Activated CD4-positive, alpha-beta T cell treated with anti-CD3 and anti-CD28 coated beads for 36 hours (primary cell): ENCODE results near the gene EPHB2. TPM values are rescaled to one million over a fixed set of nuclear protein-coding genes. Genes with fewer than 3 reads are reported as not detected.

ENCODE experiments used
- ATAC-seq: fragments of 200-7000 bp; cut with Tn5 transposase; one replicate; pipeline ENCODE4 v1.10.0; 2021; ENCODE audit warnings: mild to moderate bottlenecking, moderate library complexity
- CTCF ChIA-PET: fragments of 350-600 bp; sonication (Branson Sonifier 250); formaldehyde crosslinking; loops from one replicate; lab custom pipeline; 2021; ENCODE audit warnings: antibody characterized with exemption; lab: Charles Lee
- POLR2A ChIA-PET: fragments of 350-600 bp; sonication (Branson Sonifier 250); formaldehyde crosslinking; loops from one replicate; lab custom pipeline; 2021; ENCODE audit warnings: antibody characterized with exemption, inconsistent platforms; lab: Charles Lee
- DNase-seq: peaks from one replicate; pipeline ENCODE4 v3.0.0-alpha.2; 2020
- H3K27ac Mint-ChIP-seq: one replicate; pipeline ENCODE4 v1.8.0; 2021; ENCODE audit warnings: mixed read lengths
- H3K27me3 Mint-ChIP-seq: one replicate; pipeline ENCODE4 v1.8.0; 2021; ENCODE audit warnings: mixed read lengths
- H3K36me3 Mint-ChIP-seq: one replicate; pipeline ENCODE4 v1.8.0; 2021; ENCODE audit warnings: low read depth, mixed read lengths
- H3K4me1 Mint-ChIP-seq: one replicate; pipeline ENCODE4 v1.8.0; 2021; ENCODE audit warnings: mixed read lengths
- H3K4me3 Mint-ChIP-seq: one replicate; pipeline ENCODE4 v1.8.0; 2021; ENCODE audit warnings: mild to moderate bottlenecking, moderate library complexity, mixed read lengths
- H3K9me3 Mint-ChIP-seq: one replicate; pipeline ENCODE4 v1.8.0; 2021; ENCODE audit warnings: low read depth, mixed read lengths
- intact Hi-C, 2 experiments: fragments of 100-400 bp; cut with DNase I in 1 of 2; cut with micrococcal nuclease in 1 of 2; formaldehyde crosslinking; loops; one replicate each; pipeline versions ENCODE4 v1.14.2 to v1.15.1; 2022 to 2024; cut with DNase I, micrococcal nuclease
- total RNA-seq, 2 experiments: library from RNA; stranded (reverse); gene quantifications; one replicate each; pipeline ENCODE4 v1.2.3, GENCODE V29; 2021

The EPHB2 gene
- total RNA-seq, 2 experiments from 2014 or later = not detected

- intact Hi-C loops = no loop called here
- ATAC-seq (no peak), DNase-seq (no peak)
- Mint-ChIP-seq H3K27ac (no peak overlapping the region), H3K36me3 (no peaks in the 10 kb centered on the region), H3K4me1 (peaks cover 6% of the 10 kb centered on the region), H3K4me3 (no peak overlapping the region), H3K27me3 (peaks cover 3% of the 10 kb centered on the region), H3K9me3 (no peaks in the 10 kb centered on the region)
- POLR2A ChIA-PET = no interaction called here
- CTCF ChIA-PET = no interaction called here
Measured at GRCh38 chr1:22754824-22755223, 44.2 kb downstream of the EPHB2 start.

GRCh38 chr1:22755641-22756040 lies 45.0 kb downstream of the EPHB2 start:
- intact Hi-C loops = no loop called here
- no peaks in the 10 kb centered on the region for H3K4me1 Mint-ChIP-seq
- H3K27me3 Mint-ChIP-seq = peaks cover 3% of the 10 kb centered on the region
- no peaks in the 10 kb centered on the region for H3K9me3 Mint-ChIP-seq
- no peaks in the 10 kb centered on the region for H3K36me3 Mint-ChIP-seq
- no peak for DNase-seq
- ATAC-seq = no peak
- POLR2A ChIA-PET = no interaction called here
- CTCF ChIA-PET = no interaction called here
- no peak overlapping the region for H3K27ac Mint-ChIP-seq
- no peak overlapping the region for H3K4me3 Mint-ChIP-seq

- Mint-ChIP-seq H3K4me3 (no peak overlapping the region), H3K4me1 (no peaks in the 10 kb centered on the region), H3K9me3 (no peaks in the 10 kb centered on the region), H3K36me3 (no peaks in the 10 kb centered on the region), H3K27me3 (peaks cover 3% of the 10 kb centered on the region), H3K27ac (no peak overlapping the region)
- ATAC-seq (no peak), DNase-seq (no peak)
- POLR2A ChIA-PET = no interaction called here
- CTCF ChIA-PET = no interaction called here
- intact Hi-C loops = no loop called here
Measured at GRCh38 chr1:22756125-22756735, 45.6 kb downstream of the EPHB2 start.

- Mint-ChIP-seq H3K27ac (no peak overlapping the region), H3K4me3 (no peak overlapping the region), H3K27me3 (no peaks in the 10 kb centered on the region), H3K4me1 (no peaks in the 10 kb centered on the region), H3K36me3 (no peaks in the 10 kb centered on the region), H3K9me3 (no peaks in the 10 kb centered on the region)
- no peak for ATAC-seq
- ChIA-PET POLR2A (no interaction called here), CTCF (interaction anchor here (0.6 kb wide), 1 partner anchor 103 kb away, joined by 4 read pairs; no protein-coding TSS in a partner anchor)
- no peak for DNase-seq
- intact Hi-C loops = no loop called here
Measured at GRCh38 chr1:22760455-22760854, 49.8 kb downstream of the EPHB2 start.

- DNase-seq (no peak), ATAC-seq (no peak)
- Mint-ChIP-seq H3K27me3 (no peaks in the 10 kb centered on the region), H3K4me3 (no peak overlapping the region), H3K9me3 (no peaks in the 10 kb centered on the region), H3K27ac (no peak overlapping the region), H3K36me3 (no peaks in the 10 kb centered on the region), H3K4me1 (no peaks in the 10 kb centered on the region)
- intact Hi-C loops = no loop called here
- CTCF ChIA-PET = no interaction called here
- POLR2A ChIA-PET = no interaction called here
Measured at GRCh38 chr1:22761101-22761500, 50.5 kb downstream of the EPHB2 start.

GRCh38 chr1:22761821-22762220 lies 51.2 kb downstream of the EPHB2 start:
- H3K4me3 Mint-ChIP-seq = no peak overlapping the region
- no peaks in the 10 kb centered on the region for H3K27me3 Mint-ChIP-seq
- no peaks in the 10 kb centered on the region for H3K4me1 Mint-ChIP-seq
- ATAC-seq = no peak
- no peak for DNase-seq
- no peaks in the 10 kb centered on the region for H3K9me3 Mint-ChIP-seq
- no peaks in the 10 kb centered on the region for H3K36me3 Mint-ChIP-seq
- CTCF ChIA-PET = interaction anchor here (0.6 kb wide), 1 partner anchor 556 kb away, joined by 3 read pairs; no protein-coding TSS in a partner anchor
- H3K27ac Mint-ChIP-seq = no peak overlapping the region
- POLR2A ChIA-PET = interaction anchor here (1.0 kb wide), 1 partner anchor 42 kb away, joined by 3 read pairs; no protein-coding TSS in a partner anchor
- intact Hi-C loops = no loop called here

- ATAC-seq = no peak
- Mint-ChIP-seq H3K4me1 (no peaks in the 10 kb centered on the region), H3K9me3 (no peaks in the 10 kb centered on the region), H3K27ac (no peak overlapping the region), H3K4me3 (no peak overlapping the region), H3K36me3 (no peaks in the 10 kb centered on the region), H3K27me3 (no peaks in the 10 kb centered on the region)
- ChIA-PET POLR2A (interaction anchor here (0.6 kb wide), 1 partner anchor 15 kb away, joined by 3 read pairs; no protein-coding TSS in a partner anchor), CTCF (interaction anchor here (0.6 kb wide), 1 partner anchor 383 kb away, joined by 3 read pairs; no protein-coding TSS in a partner anchor)
- intact Hi-C loops = no loop called here
- no peak for DNase-seq
Measured at GRCh38 chr1:22763487-22764200, 53.0 kb downstream of the EPHB2 start.

GRCh38 chr1:22767852-22768251 lies 57.2 kb downstream of the EPHB2 start:
- H3K27ac Mint-ChIP-seq = no peak overlapping the region
- no peak overlapping the region for H3K4me3 Mint-ChIP-seq
- POLR2A ChIA-PET = no interaction called here
- no peaks in the 10 kb centered on the region for H3K9me3 Mint-ChIP-seq
- H3K4me1 Mint-ChIP-seq = no peaks in the 10 kb centered on the region
- ATAC-seq (no peak), DNase-seq (no peak)
- H3K36me3 Mint-ChIP-seq = no peaks in the 10 kb centered on the region
- CTCF ChIA-PET = no interaction called here
- intact Hi-C loops = loop anchor here in 1 of 2 experiments (1.0 kb wide), 1 partner anchor 34 kb away; no protein-coding TSS in a partner anchor
- H3K27me3 Mint-ChIP-seq = peaks cover 3% of the 10 kb centered on the region

GRCh38 chr1:22769932-22770331 lies 59.3 kb downstream of the EPHB2 start:
- Mint-ChIP-seq H3K4me3 (no peak overlapping the region), H3K27me3 (peaks cover 3% of the 10 kb centered on the region), H3K36me3 (no peaks in the 10 kb centered on the region), H3K4me1 (no peaks in the 10 kb centered on the region), H3K27ac (no peak overlapping the region), H3K9me3 (no peaks in the 10 kb centered on the region)
- DNase-seq = no peak
- no peak for ATAC-seq
- ChIA-PET CTCF (interaction anchor here (0.5 to 0.6 kb wide), 2 partner anchors 20 to 229 kb away, joined by 3 read pairs; no protein-coding TSS in a partner anchor), POLR2A (no interaction called here)
- intact Hi-C loops = no loop called here

- no peak overlapping the region for H3K4me3 Mint-ChIP-seq
- intact Hi-C loops = no loop called here
- peaks cover 8% of the 10 kb centered on the region for H3K27me3 Mint-ChIP-seq
- no peak overlapping the region for H3K27ac Mint-ChIP-seq
- ChIA-PET CTCF (no interaction called here), POLR2A (no interaction called here)
- H3K36me3 Mint-ChIP-seq = no peaks in the 10 kb centered on the region
- ATAC-seq = no peak
- H3K9me3 Mint-ChIP-seq = no peaks in the 10 kb centered on the region
- no peaks in the 10 kb centered on the region for H3K4me1 Mint-ChIP-seq
- no peak for DNase-seq
Measured at GRCh38 chr1:22772014-22772413, 61.4 kb downstream of the EPHB2 start.

GRCh38 chr1:22773981-22774832 lies 63.6 kb downstream of the EPHB2 start:
- Mint-ChIP-seq H3K4me3 (no peak overlapping the region), H3K4me1 (no peaks in the 10 kb centered on the region), H3K9me3 (no peaks in the 10 kb centered on the region), H3K27ac (no peak overlapping the region), H3K36me3 (no peaks in the 10 kb centered on the region), H3K27me3 (peaks cover 13% of the 10 kb centered on the region)
- DNase-seq = no peak
- no peak for ATAC-seq
- CTCF ChIA-PET = interaction anchor here (0.6 kb wide), 1 partner anchor 52 kb away, joined by 3 read pairs; no protein-coding TSS in a partner anchor
- intact Hi-C loops = no loop called here
- POLR2A ChIA-PET = no interaction called here
